Measurements from ENCODE around the gene DDB1.
"Not testable (repeated sequence)": the region's sequence is repeated elsewhere in the genome, so short reads cannot be mapped to it uniquely, and the experiment has no call there.

DDB1 gene

GRCh38 chr11:61250796-61251765, 81.8 kb downstream of the DDB1 start:
- not testable (repeated sequence) for H3K4me1 Mint-ChIP-seq, H3K27ac Mint-ChIP-seq, DNase-seq, H3K9me3 Mint-ChIP-seq, H3K4me3 Mint-ChIP-seq, H3K27me3 Mint-ChIP-seq, ATAC-seq
